Keratinocyte (primary cell): Measurements from ENCODE around the gene TMEFF2.

Experiments used
- CTCF ChIP-seq, 3 experiments: IDR thresholded peaks in 1 of 3; conservative IDR thresholded peaks in 1 of 3; optimal IDR thresholded peaks in 1 of 3; 2 replicates in 2 of 3; 3 replicates in 1 of 3; pipeline versions ENCODE3 to v1.5.1; 2011; ENCODE audit warnings: low read length in 3 of 3, mild to moderate bottlenecking in 3 of 3, moderate library complexity in 2 of 3, control low read depth in 1 of 3, inconsistent platforms in 1 of 3; ENCODE audit not compliant: insufficient read depth in 2 of 3; ENCODE audit errors: extremely low read depth in 1 of 3
- EZH2 ChIP-seq: IDR thresholded peaks from one replicate; pipeline ENCODE4 v1.6.1; 2012; ENCODE audit warnings: inconsistent platforms, mild to moderate bottlenecking, low read length, moderate library complexity

- TF ChIP-seq CTCF (optimal IDR thresholded peaks at IDR 0.05 in 1 of 3, IDR thresholded peaks at IDR 0.05 in 1 of 3, conservative IDR thresholded peaks at IDR 0.05 in 1 of 3; ENCODE audit: extremely low read depth in 1 of 3, insufficient read depth in 2 of 3, low read length in 3 of 3) = no peak
- TF ChIP-seq EZH2 = no peak
Measured at GRCh38 chr2:192064459-192064858, 130.3 kb downstream of the TMEFF2 start.
